Loucy (cell line): ENCODE data around the gene ME3.

Source experiments
- CTCF ChIP-seq: fragments of 200-600 bp; sonication (generic); conservative IDR thresholded peaks from 2 replicates; pipeline ENCODE4 v1.5.1; 2014; ENCODE audit warnings: mild to moderate bottlenecking, antibody characterized with exemption, low read length
- EZH2phosphoT487 ChIP-seq: fragments of 200-600 bp; IDR thresholded peaks from 2 replicates; pipeline ENCODE4 v1.6.1; 2018; ENCODE audit warnings: antibody characterized with exemption, mild to moderate bottlenecking, moderate library complexity, borderline replicate concordance

GRCh38 chr11:86680716-86681482 lies 8.5 kb upstream of the ME3 start:
- no peak for TF ChIP-seq CTCF
- no peak for TF ChIP-seq EZH2phosphoT487
